LNCaP clone FGC (cell line): ENCODE results near the gene APOBEC4.
A peak's percentile ranks its signal among the peaks of the same experiment; 100 is the strongest.

Experiments
- DNase-seq: peaks from one replicate; pipeline ENCODE4 v3.0.0-alpha.2; 2011; ENCODE audit warnings: low read depth
- H3K4me3 ChIP-seq: 2 replicates; pipeline ENCODE4 v1.5.1; 2011; ENCODE audit warnings: mild to moderate bottlenecking, low read depth, low read length, control low read depth
- TF ChIP-seq, protein P1 (sequence below): IDR thresholded peaks from 2 replicates; pipeline ENCODE4 v1.5.1; 2012; ENCODE audit warnings: mild to moderate bottlenecking; ENCODE audit not compliant: control insufficient read depth, insufficient read depth; ENCODE audit errors: extremely low read depth

Gene APOBEC4

DNA sequence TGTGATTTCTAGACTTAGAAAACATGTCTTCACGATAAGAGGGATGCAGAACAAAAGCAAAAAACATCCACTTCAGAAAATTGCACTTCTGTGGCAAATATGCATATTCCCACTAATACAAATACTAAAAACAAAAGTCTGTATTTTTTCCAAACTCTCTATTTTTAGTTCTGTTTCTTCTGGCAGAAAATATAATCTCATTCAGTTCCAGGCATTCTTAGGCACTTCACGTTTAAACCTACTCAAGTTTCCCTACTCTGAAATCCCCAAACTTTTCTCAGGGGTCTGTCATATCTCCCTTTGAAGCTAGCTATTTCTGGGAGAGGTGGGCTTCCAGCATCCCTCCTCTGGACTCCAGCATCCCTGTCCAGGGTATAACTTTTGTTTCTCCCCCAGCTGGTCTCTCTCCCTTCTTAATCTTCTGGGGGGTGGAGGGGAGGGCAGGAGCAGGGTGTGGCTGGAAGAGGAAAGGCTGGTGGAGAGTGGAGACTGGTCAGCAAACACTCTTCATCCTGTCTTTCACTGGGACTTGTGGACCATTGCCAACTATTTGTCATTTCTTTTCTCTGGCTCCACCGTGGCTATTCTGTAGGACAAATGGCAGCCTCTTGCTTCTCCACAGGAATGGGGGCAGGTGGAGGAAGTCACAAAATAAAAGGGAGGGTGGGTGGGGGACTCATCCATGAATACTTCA, 43.2 kb downstream of the APOBEC4 start:
- no peak overlapping the region for H3K4me3 ChIP-seq
- DNase-seq = no peak
- TF ChIP-seq, protein P1, sequence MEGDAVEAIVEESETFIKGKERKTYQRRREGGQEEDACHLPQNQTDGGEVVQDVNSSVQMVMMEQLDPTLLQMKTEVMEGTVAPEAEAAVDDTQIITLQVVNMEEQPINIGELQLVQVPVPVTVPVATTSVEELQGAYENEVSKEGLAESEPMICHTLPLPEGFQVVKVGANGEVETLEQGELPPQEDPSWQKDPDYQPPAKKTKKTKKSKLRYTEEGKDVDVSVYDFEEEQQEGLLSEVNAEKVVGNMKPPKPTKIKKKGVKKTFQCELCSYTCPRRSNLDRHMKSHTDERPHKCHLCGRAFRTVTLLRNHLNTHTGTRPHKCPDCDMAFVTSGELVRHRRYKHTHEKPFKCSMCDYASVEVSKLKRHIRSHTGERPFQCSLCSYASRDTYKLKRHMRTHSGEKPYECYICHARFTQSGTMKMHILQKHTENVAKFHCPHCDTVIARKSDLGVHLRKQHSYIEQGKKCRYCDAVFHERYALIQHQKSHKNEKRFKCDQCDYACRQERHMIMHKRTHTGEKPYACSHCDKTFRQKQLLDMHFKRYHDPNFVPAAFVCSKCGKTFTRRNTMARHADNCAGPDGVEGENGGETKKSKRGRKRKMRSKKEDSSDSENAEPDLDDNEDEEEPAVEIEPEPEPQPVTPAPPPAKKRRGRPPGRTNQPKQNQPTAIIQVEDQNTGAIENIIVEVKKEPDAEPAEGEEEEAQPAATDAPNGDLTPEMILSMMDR = no peak

GRCh38 chr1:183609313-183609712, 43.8 kb downstream of the APOBEC4 start:
- H3K4me3 ChIP-seq = no peak overlapping the region
- DNase-seq = no peak
- TF ChIP-seq, protein P1 = peak; percentile 42

DNA sequence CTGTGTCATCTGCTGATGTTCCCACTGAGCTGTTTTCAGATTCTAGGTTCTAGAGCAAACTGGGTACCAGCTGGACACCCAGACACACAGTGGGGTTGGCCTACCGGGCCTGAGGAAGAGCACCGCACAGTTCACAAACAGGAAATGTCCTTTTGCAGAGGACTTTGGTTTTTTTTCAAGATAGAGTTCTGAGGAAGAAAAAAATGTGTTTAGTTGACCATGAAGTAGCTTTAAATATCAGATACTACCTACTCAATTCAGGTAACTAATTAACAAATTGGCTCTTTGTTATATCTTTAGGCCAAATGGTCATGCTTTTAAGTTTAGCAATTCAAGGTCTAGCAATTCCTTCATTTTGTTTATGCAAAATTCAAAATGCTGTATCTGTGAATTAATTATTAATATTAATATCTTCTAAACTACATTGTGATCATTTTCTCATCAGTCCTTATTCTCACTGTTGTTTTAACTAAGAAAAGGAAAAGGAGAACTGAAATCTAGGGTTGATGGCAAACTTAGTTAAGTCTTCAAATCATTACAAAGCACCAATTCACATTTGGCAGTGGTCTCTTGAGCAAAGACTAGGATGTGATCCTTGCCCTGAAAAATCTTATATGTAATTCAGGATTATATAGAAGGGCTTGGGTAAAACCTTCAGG, 45.7 kb downstream of the APOBEC4 start:
- TF ChIP-seq, protein P1 = no peak
- DNase-seq = no peak
- H3K4me3 ChIP-seq = no peak overlapping the region

- no peak overlapping the region for H3K4me3 ChIP-seq
- TF ChIP-seq, protein P1 = no peak
- DNase-seq = no peak
These were observed 47.2 kb downstream of the APOBEC4 start for GRCh38 chr1:183605904-183606303.

- no peak for DNase-seq
- TF ChIP-seq, protein P1 = no peak
- no peak overlapping the region for H3K4me3 ChIP-seq
These were observed 48.3 kb downstream of the APOBEC4 start for GRCh38 chr1:183604815-183605214.

DNA sequence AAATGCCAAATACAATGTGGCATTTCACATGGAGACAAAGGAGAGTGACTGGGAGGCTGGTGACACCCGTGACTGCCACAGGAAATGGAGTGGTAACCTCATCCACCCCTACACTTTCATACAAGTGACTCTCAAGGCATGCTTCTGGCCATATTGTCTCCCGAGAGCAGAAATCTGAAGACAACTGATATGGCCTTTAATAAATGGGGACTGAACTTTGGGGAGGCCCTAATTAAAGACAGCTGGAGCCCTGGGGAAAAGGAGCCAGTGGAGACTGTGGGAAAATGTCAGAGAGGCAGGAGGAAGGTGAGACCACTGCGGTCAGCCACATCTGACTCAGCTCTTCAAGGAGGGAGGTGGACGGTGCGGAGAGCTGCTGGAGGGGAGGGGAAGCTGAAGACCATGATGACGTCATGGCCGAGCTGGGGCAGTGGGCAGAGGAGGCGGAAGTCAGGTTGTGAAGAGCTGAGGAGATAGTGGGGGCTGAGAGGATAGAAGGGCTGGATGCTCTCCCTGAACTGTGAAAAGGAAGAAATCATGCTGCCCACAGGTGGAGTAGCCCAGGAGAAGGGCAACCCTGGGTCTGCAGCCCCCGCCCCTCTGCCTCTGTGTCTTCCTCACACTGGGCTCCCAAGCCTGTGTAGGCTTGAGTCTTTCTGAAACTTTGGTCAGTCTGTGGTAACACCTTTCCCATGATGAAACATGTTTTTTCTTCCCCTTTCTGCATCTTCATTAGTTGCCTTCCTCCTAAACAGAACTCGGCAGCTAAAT, 48.9 kb downstream of the APOBEC4 start:
- TF ChIP-seq, protein P1 = no peak
- no peak overlapping the region for H3K4me3 ChIP-seq
- DNase-seq = no peak
